NCI-H69 (cell line): ENCODE results near the gene HSD11B2.
A peak's percentile ranks its signal among the peaks of the same experiment; 100 is the strongest.
"Not testable (repeated sequence)": the region's sequence is repeated elsewhere in the genome, so short reads cannot be mapped to it uniquely, and the experiment has no call there.

Experiments used
- DNase-seq: peaks from one replicate; lab custom pipeline; 2025; lab: John Stamatoyannopoulos, UW

Gene HSD11B2

GRCh38 chr16:67415421-67415820 is 15.5 kb upstream of the HSD11B2 start:
- not testable (repeated sequence) for DNase-seq

DNA sequence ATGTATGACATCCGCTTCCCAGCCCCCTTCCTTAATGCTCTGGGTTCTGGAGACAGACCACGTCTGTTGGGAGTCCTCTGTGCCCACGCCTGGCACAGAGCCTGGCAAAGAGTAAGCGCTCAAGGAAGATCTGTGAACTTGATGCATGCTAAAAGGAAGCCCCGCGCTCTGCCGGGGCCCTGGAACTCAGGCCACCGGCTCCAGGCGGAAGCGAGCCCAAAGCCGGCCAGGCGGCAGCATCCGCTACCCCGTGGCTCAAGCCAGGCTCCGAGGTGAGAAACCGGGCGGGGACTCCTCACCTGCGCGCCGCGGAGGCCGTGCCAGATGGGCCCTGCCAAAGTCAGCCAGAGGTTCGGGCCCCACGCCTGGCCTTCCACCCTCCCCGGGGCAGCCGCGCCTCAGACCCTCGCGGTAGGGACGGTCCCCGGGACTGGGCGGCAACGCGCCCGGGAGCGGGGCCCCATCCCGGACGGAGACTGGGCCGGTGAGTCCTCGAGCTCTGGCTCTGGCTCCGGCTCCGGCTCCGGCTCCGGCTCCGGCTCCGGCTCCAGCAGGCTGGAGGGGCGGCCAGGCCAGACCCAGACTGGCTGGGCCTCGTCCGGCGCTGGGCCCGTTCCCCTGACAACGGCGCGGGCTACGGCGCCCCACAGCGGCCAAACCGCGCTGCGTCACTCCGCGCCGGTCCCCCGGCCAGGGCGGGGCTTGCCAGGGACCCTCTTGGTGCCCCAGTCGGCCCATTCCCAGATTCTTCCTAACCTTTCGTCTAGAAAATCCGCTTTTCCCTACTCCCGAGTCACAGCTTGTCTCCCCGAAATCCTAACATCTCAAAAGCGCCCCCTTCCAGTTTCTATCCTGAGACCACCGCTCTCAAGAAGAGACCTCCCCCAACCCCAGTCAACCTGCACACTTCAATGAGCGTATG is 14.8 kb upstream of the HSD11B2 start, which contains the start of gene ZDHHC1:
Gene ZDHHC1, minus strand, starts transcription at position 606 of the 922 bp plus-strand sequence. CDS start 8,702 bp downstream, outside the sequence.
- peak; percentile 76 for DNase-seq

GRCh38 chr16:67417333-67418061 is 13.4 kb upstream of the HSD11B2 start:
- DNase-seq, result no peak

DNA sequence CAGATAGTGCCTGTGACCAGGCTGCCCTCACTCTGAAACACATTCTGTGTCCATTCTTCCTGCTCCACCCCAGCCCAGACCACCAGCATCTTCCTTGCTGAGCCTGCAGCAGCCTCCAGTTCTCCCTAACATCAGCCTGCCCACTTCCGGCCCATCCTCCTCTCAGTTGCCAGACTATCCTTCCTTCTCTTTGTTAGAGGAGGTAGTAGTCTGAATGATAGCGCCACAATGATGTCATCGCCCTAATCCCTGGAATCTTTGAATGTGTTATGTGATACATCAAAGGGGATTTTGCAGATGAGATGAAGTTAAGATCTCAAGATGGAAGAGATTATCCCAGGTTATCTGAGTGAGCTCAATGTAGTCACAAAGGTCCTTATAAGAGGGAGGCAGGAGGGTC is 11.4 kb upstream of the HSD11B2 start:
- DNase-seq, result peak; percentile 10

GRCh38 chr16:67419931-67420330 is 11.0 kb upstream of the HSD11B2 start:
- DNase-seq, result no peak

GRCh38 chr16:67421030-67421429 is 9.9 kb upstream of the HSD11B2 start:
- DNase-seq, result no peak

- DNase-seq, result no peak
Measured at GRCh38 chr16:67423015-67423414, 7.9 kb upstream of the HSD11B2 start.

DNA sequence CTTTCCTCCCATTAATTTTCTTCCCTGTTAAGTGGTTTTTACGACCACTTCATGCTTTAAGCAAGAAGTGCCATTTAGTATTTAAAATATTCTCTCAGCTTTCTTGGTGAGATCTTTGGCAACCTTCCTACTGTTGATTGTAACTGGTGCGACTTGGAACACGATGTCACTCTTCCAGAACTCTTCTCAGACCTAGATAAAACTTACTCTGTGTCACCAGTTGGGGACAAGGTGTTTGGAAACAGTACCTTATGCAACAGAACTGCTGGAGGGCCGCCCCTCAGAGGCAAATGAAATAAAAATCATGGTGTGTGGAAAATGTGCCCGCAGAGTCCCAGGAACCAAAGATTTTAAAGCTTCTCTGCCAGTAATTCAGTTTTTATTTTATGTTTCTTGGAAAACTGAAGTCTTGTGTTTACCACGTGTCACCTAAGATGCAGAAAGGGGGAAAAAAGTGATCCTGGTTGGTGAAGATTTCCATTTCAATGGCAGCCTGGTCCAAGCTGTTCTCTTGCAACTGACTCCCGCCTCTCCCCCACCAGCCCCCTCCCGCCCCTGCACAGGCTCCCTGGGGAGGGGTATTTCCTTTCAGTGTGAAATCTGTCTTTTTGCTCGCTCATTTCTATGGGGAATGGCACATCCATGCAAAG is 7.2 kb upstream of the HSD11B2 start:
- DNase-seq, result peak; percentile 39

GRCh38 chr16:67424261-67424615 is 6.7 kb upstream of the HSD11B2 start:
- DNase-seq, result no peak

DNA sequence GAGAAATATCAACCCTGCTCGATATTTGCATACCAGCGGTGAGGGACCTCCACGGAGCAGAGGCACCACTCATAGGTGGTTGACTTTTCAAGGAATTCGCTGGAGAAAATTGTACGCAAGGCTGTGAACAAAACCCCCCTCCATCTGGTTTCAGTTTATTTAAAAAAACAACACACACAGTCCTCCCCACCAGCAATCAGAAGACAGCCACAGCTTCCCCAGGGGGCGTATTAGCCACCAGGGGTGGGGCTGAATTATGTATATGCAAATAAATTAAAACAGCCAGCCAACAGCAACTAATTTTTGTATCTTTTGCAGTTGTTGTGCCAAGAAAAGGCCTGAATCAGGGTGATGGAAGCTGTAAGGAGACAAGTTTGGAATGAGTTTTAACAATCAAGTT is 5.9 kb upstream of the HSD11B2 start:
- DNase-seq, result peak; percentile 43

DNA sequence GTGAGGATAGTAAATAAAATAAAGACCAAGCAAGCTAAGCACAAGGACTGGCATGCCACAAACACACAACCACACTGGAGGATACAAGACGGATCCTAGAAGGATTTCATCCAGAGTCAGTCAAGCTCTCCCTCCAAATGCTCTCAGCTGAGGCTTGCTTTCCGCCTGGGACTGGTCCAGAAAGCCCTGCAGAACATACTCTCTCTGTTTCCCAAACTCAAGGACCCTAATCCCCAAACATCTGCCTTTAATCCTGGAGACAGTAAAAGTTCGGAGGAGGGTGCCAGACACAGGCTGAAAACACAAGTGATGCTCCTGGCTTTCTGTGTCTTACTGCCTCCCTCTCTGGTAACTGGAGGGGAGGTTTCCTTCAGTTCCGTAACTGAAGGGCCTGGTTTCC is 5.3 kb upstream of the HSD11B2 start:
- DNase-seq, result no peak

GRCh38 chr16:67426022-67426421 is 4.9 kb upstream of the HSD11B2 start:
- no peak for DNase-seq

GRCh38 chr16:67426950-67427349 is 4.0 kb upstream of the HSD11B2 start:
- no peak for DNase-seq

GRCh38 chr16:67428146-67428731 is 2.7 kb upstream of the HSD11B2 start:
- peak; percentile 81 for DNase-seq

DNA sequence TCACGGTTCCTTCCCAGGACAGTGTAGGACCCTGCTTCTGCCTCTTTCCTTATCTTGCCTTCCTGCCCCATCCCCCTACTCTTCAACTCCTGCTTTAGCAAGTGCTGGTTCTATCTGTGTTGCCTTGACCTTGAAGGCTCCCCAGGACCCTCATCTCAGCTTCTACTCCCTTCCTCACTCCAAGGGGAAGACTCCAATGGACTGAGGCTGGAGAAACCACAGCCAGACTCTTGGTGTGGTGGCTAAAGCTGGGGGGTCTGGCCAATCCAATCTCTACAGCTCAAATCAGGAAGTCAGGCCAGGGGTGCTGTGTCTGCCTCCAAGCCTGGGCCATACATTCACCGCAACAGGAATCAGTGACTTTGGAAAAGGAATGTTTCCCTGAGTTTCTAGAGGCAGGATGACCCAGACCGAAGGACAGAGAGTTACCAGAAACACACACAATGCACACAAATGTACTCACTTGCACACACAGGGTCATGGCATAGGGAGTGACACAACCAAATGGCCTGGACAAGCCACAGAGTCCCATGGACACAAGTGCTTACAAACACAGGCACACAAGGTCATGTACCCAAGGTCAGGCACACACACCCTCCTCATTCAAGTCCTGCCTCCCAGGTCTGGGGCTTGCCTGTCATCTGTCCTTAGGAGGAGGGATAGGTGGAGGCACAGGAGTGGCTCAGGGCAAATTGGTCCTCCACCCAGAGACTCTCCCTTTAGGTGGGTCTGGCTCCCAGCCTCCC is 1.7 kb upstream of the HSD11B2 start:
- peak; percentile 24 for DNase-seq

DNA sequence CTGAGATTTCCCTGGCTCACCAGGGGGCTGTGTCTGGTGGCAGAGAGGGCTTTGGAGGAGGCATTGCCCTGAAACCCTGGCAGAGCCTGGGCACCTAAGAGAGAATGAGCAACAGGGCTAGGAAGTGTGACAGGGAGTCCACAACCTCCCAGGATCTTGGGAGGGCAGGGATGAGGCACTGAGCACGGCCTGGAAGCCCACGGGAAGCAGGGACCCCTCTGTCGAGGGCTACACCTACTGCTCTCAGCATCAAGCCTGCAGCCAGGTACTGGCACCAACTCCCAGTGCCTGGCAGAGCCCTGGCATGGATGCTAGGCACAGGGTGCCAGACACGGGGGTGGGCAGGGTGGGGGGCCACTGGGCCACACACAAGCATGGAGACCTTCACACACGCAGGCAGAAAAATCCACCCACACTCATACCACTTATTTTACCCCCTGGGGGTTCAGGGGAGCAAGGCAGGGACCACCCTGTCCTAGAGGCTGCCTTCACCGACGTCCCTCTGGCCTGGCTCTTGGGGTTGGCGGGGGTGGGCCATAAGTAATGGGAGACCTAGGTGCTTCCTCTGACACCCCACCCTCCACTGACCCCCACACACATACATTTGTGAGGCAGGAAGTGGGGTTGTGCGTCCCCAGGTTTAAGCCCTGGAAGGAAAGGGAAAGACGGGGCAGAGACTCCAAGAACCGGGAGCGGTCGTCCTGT is 970 bp upstream of the HSD11B2 start:
- DNase-seq, result no peak

DNA sequence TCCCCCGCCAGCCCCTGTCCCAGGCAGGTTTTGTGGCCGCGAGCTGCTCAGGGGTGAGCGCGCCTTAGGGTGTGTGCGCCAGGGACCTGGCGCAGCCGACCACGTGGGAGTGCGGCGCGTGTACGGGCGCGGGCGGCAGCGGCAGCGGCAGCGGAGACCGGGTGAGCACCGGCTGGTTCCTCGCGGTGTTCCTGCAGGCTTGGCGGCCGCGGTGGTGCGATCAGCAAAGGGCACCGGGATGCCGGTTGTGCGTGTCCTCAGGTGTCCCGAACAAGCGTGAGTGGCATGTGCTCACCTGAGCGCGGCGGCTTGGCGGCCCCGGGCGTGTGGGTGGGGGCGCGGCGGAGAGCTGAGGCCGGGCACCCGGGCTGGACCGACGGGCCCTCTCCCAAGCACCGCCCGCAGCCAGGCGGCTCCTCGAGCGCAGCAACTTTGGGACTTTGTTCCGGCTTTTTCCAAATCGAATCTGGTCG is 381 bp upstream of the HSD11B2 start:
- peak; percentile 67 for DNase-seq

DNA sequence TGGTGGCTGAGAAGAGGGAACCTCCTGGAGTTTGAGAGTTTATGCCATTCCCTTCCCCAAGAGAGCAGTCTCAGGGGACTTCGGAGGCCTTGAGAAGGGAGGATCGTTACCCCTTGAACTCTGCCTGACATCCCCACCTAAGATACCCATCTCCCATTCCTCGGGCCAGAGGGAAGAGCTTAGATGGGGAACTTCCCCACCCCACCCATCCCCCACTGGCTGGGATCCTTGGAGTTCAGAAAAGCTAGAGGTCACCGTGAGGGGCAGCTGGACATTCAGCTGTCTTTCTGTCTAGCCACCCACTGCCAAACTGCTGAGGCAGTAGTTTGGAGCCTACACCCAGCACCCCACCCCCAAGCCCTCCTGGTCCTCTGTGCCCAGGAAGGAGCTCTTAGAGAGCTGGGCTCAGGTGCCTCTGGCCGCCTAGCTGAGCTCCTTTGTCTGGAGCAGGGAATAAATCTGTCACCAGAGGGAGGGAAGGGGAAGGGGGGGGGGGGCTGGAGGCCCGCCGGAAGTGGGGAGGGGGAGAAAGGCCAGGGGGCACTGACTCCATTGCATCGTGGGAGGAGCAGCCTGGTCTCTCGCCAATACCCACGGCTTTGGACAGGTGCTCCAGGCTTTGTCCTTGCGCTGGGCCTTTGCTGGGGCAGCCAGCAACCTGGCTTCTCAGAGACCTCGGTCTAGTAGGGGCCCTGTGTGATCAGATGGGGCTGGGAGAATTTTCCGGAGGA is 1.0 kb downstream of the HSD11B2 start:
- DNase-seq, result peak; percentile 87

DNA sequence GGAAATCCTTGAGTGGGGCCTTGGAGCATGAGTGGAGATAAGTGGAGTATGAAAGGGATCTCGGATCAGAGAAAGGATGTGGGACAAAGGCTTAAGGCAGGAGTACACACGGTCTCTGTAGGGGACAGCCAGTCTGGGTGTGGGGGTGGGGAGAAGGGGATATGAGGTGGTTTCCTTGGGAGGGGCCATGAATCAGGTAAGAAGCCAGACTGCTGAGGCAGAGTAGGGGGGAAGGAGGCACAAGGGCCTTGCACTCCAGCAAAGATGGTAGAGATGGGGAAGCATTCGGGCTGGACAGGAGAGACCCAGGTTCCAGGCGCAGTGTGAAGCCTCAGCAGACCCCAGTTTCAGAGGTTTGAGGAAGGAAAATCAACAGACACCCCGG is 1.6 kb downstream of the HSD11B2 start:
- DNase-seq, result no peak

DNA sequence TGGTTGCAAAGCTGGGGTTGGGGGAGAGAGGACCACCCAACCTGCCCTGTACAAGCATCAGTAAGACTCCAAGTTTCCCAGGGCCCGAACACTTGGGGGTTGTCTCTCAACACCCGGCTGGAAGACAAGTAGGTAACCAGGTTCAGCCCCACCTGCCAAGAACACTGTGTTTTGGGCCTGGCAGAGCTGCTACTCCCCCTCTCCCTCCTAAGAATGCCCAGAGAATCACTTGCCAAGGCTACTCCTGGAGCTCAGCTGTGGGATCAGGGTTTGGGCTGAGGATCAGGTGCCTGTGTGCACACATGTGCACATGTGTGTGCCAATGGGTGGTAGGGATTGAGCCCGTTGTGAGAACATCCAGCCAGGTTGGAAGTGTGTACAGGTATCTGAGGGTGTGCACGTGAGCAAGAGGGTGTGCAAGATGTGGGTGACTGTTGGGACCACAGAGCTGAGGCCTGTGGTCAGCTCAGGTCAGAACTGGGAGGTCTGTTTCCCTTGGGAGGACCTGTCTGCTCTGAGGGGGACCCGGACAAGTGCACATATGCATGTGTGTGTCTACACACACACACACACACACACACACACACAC is 2.3 kb downstream of the HSD11B2 start:
- no peak for DNase-seq
